Measurements from ENCODE around the gene KDELR3. TPM values are rescaled to one million over a fixed set of nuclear protein-coding genes. Genes with fewer than 3 reads are reported as not detected.
A peak's percentile ranks its signal among the peaks of the same experiment; 100 is the strongest.

Gene KDELR3
- total RNA-seq, 1 experiment from 2014 or later, result 7.3 TPM

- H3K36me3 Mint-ChIP-seq (ENCODE audit: insufficient read depth in 1 of 3, low read depth in 3 of 3), result no peaks in the 10 kb centered on the region
- Histone ChIP-seq H2BK5ac (ENCODE audit: insufficient read length, low read length) (no peak overlapping the region), H3K9ac (ENCODE audit: extremely low read depth, insufficient read length, low read length) (no peak overlapping the region), H3K27ac (ENCODE audit: insufficient read length, low read depth, low read length) (no peak overlapping the region), H3K79me2 (ENCODE audit: insufficient read depth, low read length) (no peaks in the 10 kb centered on the region), H3K18ac (ENCODE audit: insufficient read length, low read depth, low read length) (no peak overlapping the region), H3K9me3 (ENCODE audit: control insufficient read depth, low read depth, low read length) (no peaks in the 10 kb centered on the region), H2BK15ac (ENCODE audit: low read depth, low read length) (no peak overlapping the region), H4K91ac (ENCODE audit: insufficient read length, low read depth, low read length) (no peak overlapping the region), H4K8ac (replicated peaks; ENCODE audit: insufficient read length, low read depth, low read length) (no peak overlapping the region), H3K4me1 (ENCODE audit: insufficient read depth, low read length) (no peaks in the 10 kb centered on the region), H3T11ph (ENCODE audit: low read length) (no peak overlapping the region), H2BK12ac (ENCODE audit: insufficient read length, low read depth, low read length) (no peak overlapping the region), H3K56ac (ENCODE audit: insufficient read length, low read depth, low read length) (no peak overlapping the region), H3K4me2 (ENCODE audit: insufficient read depth, insufficient read length, low read length) (no peak overlapping the region), H3K4ac (ENCODE audit: low read depth, low read length) (no peak overlapping the region), H4K5ac (ENCODE audit: insufficient read length, low read depth, low read length) (no peak overlapping the region), H2AK5ac (ENCODE audit: insufficient read length, low read length) (no peak overlapping the region), H3K27me3 (ENCODE audit: insufficient read depth, low read length) (no peaks in the 10 kb centered on the region), H3K14ac (ENCODE audit: insufficient read depth, low read length) (no peak overlapping the region), H2AFZ (ENCODE audit: low read length) (no peak overlapping the region), H3K79me1 (ENCODE audit: insufficient read depth, low read depth, low read length, poor library complexity, severe bottlenecking) (no peaks in the 10 kb centered on the region), H2BK20ac (ENCODE audit: low read depth, low read length, poor library complexity, severe bottlenecking) (no peak overlapping the region), H3K23ac (ENCODE audit: insufficient read length, low read depth, low read length) (no peak overlapping the region), H4K20me1 (ENCODE audit: control insufficient read depth, insufficient read depth, insufficient read length) (no peaks in the 10 kb centered on the region), H3K23me2 (ENCODE audit: insufficient read length, low read depth, low read length, poor library complexity, severe bottlenecking) (peaks cover 2% of the 10 kb centered on the region), H2BK120ac (ENCODE audit: low read depth, low read length, poor library complexity, severe bottlenecking) (no peak overlapping the region)
- peaks cover 6 to 17% of the 10 kb centered on the region in 2 experiments for H3K4me1 Mint-ChIP-seq
- DNase-seq, result no peak
- peak overlapping the region in 2 of 3 experiments; percentile 9 to 65; a peak in 3 of 7 replicates for H3K27ac Mint-ChIP-seq
- H3K9me3 Mint-ChIP-seq, result no peaks in the 10 kb centered on the region; a peak in 1 of 5 replicates
- peaks cover 15% of the 10 kb centered on the region for H3K27me3 Mint-ChIP-seq (ENCODE audit: low read depth)
- no CpG with 5 or more reads among the region's 13 CpGs for WGBS (ENCODE audit: extremely low coverage, insufficient read length, low lambda C conversion rate)
- no peak overlapping the region for H3K4me3 Mint-ChIP-seq
- no peak for TF ChIP-seq CTCF (conservative IDR thresholded peaks at IDR 0.05)
Observed at GRCh38 chr22:38442967-38443627, 24.8 kb upstream of the KDELR3 start.

Measured in H9 (cell line).